ENCODE measurements around the gene MPPED1.

Gene MPPED1

GRCh38 chr22:43535741-43536140 is 123.9 kb downstream of the MPPED1 start:
- Histone ChIP-seq H3K9ac (no peak overlapping the region), H3K4me3 (no peak overlapping the region), H3K9me3 (replicated peaks in 1 of 11) (no peaks in the 10 kb centered on the region), H3K36me3 (no peaks in the 10 kb centered on the region), H3K27me3 (no peaks in the 10 kb centered on the region), H3K4me1 (peaks cover 0 to 4% (median 0%) of the 10 kb centered on the region in 10 experiments; a peak in 1 of 20 replicates), H3K27ac (no peak overlapping the region), H4K20me1 (no peaks in the 10 kb centered on the region; a peak in 1 of 22 replicates), H3K4me2 (no peak overlapping the region)
- TF ChIP-seq Cebpa-rat (IDR thresholded peaks at IDR 0.05) = no peak

GRCh38 chr22:43537019-43537585 is 125.3 kb downstream of the MPPED1 start:
- H3K9ac ChIP-seq = no peak overlapping the region
- no peaks in the 10 kb centered on the region for H3K27me3 ChIP-seq
- no peaks in the 10 kb centered on the region for H3K9me3 ChIP-seq (replicated peaks in 1 of 11)
- H3K4me2 ChIP-seq = no peak overlapping the region; a peak in 1 of 22 replicates
- no peaks in the 10 kb centered on the region for H4K20me1 ChIP-seq
- H3K4me1 ChIP-seq = peaks cover 0 to 4% (median 0%) of the 10 kb centered on the region in 10 experiments; a peak in 1 of 20 replicates
- H3K27ac ChIP-seq = no peak overlapping the region
- no peaks in the 10 kb centered on the region for H3K36me3 ChIP-seq
- no peak for TF ChIP-seq Cebpa-rat (IDR thresholded peaks at IDR 0.05)
- H3K4me3 ChIP-seq = no peak overlapping the region

GRCh38 chr22:43539572-43540528 is 128.0 kb downstream of the MPPED1 start:
- no peaks in the 10 kb centered on the region for H3K27me3 ChIP-seq
- H3K36me3 ChIP-seq = no peaks in the 10 kb centered on the region
- H3K4me3 ChIP-seq = no peak overlapping the region
- TF ChIP-seq Cebpa-rat (IDR thresholded peaks at IDR 0.05) = no peak
- no peak overlapping the region for H3K4me2 ChIP-seq
- peaks cover 0 to 11% (median 0%) of the 10 kb centered on the region in 10 experiments; a peak in 5 of 20 replicates for H3K4me1 ChIP-seq
- no peaks in the 10 kb centered on the region for H3K9me3 ChIP-seq (replicated peaks in 1 of 11)
- no peak overlapping the region for H3K9ac ChIP-seq
- no peak overlapping the region for H3K27ac ChIP-seq
- H4K20me1 ChIP-seq = no peaks in the 10 kb centered on the region

GRCh38 chr22:43540529-43540923 is 128.7 kb downstream of the MPPED1 start:
- Histone ChIP-seq H3K9me3 (replicated peaks in 1 of 11) (no peaks in the 10 kb centered on the region), H3K27ac (no peak overlapping the region), H3K36me3 (no peaks in the 10 kb centered on the region), H3K4me2 (no peak overlapping the region), H3K4me3 (no peak overlapping the region), H3K9ac (no peak overlapping the region), H3K4me1 (peaks cover 0 to 11% (median 0%) of the 10 kb centered on the region in 10 experiments; a peak in 5 of 20 replicates), H4K20me1 (no peaks in the 10 kb centered on the region), H3K27me3 (no peaks in the 10 kb centered on the region)
- no peak for TF ChIP-seq Cebpa-rat (IDR thresholded peaks at IDR 0.05)

GRCh38 chr22:43541022-43541421 is 129.2 kb downstream of the MPPED1 start:
- H3K9ac ChIP-seq = no peak overlapping the region
- H3K4me1 ChIP-seq = peaks cover 0 to 11% (median 0%) of the 10 kb centered on the region in 10 experiments; a peak in 5 of 20 replicates
- H3K27me3 ChIP-seq = no peaks in the 10 kb centered on the region
- no peak for TF ChIP-seq Cebpa-rat (IDR thresholded peaks at IDR 0.05)
- H3K9me3 ChIP-seq (replicated peaks in 1 of 11) = no peaks in the 10 kb centered on the region
- no peak overlapping the region for H3K4me3 ChIP-seq
- H4K20me1 ChIP-seq = no peaks in the 10 kb centered on the region
- no peaks in the 10 kb centered on the region for H3K36me3 ChIP-seq
- no peak overlapping the region for H3K27ac ChIP-seq
- no peak overlapping the region for H3K4me2 ChIP-seq

GRCh38 chr22:43541462-43542407 is 129.9 kb downstream of the MPPED1 start:
- Histone ChIP-seq H3K4me1 (peaks cover 0 to 11% (median 0%) of the 10 kb centered on the region in 10 experiments; a peak in 5 of 20 replicates), H4K20me1 (no peaks in the 10 kb centered on the region), H3K27me3 (no peaks in the 10 kb centered on the region), H3K4me2 (no peak overlapping the region), H3K9me3 (replicated peaks in 1 of 11) (no peaks in the 10 kb centered on the region), H3K9ac (no peak overlapping the region), H3K4me3 (no peak overlapping the region), H3K27ac (no peak overlapping the region), H3K36me3 (no peaks in the 10 kb centered on the region)
- no peak for TF ChIP-seq Cebpa-rat (IDR thresholded peaks at IDR 0.05)

GRCh38 chr22:43542681-43543521 is 131.1 kb downstream of the MPPED1 start:
- Histone ChIP-seq H3K4me2 (no peak overlapping the region), H3K9ac (no peak overlapping the region), H3K27me3 (no peaks in the 10 kb centered on the region), H3K9me3 (replicated peaks in 1 of 11) (no peaks in the 10 kb centered on the region), H4K20me1 (no peaks in the 10 kb centered on the region), H3K27ac (no peak overlapping the region), H3K4me3 (no peak overlapping the region), H3K4me1 (peaks cover 0 to 8% (median 0%) of the 10 kb centered on the region in 10 experiments; a peak in 4 of 20 replicates), H3K36me3 (no peaks in the 10 kb centered on the region)
- no peak for TF ChIP-seq Cebpa-rat (IDR thresholded peaks at IDR 0.05)

Data from BLaER1 treated with 17β-estradiol and CSF1 and Interleukin-3, amounts not matched to agents 10 nM and 100 nM (cell line).